Activated CD4-positive, alpha-beta T cell treated with anti-CD3 and anti-CD28 coated beads, Interleukin-2, amount 50 U/mL, for 24 hours (primary cell): ENCODE measurements around the gene ATP8B1.
"Not testable (repeated sequence)": the region's sequence is repeated elsewhere in the genome, so short reads cannot be mapped to it uniquely, and the experiment has no call there.

Experiments
- DNase-seq, 2 donors: peaks; one replicate each; pipeline ENCODE4 v3.0.0-alpha.2; 2020; ENCODE audit warnings: low read depth in 1 of 2, low spot score in 1 of 2

The ATP8B1 gene

DNA sequence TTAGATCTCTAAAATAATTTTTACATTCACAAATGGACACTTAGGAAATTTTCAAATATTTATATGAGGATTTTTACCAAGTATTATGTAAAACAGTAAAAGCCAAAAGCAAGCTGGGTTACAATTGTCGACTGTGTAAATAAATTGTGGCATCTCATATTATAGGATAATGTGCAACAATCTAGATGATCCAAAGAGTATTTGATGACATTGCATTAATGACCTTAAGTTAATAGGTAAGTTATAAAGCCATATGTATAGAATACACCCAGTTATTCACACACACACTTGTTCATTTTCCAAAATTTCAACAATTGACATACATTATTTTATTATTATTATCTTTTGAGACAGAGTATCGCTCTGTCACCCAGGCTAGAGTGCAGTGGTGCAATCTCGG lies 69.3 kb downstream of the ATP8B1 start:
- DNase-seq = no peak

DNA sequence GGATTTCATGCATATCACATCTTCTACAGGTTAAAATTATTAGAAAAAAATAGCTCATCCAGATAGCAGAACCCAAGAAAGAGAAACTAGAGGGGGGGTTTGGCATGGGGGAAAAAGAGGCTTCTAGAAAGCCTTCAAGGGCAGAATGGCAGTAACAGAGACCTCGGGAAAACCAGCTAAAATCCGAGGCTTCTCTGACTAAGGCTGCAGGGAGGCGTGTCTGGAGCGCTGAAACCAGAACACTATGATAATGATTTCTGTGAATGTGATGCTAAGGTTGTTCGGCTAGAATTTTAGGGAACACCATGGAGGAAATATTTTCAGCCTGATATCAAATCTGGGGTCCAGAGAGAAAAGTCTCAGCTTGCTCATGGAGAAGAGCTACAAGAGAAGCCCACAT lies 73.0 kb downstream of the ATP8B1 start:
- no peak for DNase-seq

DNA sequence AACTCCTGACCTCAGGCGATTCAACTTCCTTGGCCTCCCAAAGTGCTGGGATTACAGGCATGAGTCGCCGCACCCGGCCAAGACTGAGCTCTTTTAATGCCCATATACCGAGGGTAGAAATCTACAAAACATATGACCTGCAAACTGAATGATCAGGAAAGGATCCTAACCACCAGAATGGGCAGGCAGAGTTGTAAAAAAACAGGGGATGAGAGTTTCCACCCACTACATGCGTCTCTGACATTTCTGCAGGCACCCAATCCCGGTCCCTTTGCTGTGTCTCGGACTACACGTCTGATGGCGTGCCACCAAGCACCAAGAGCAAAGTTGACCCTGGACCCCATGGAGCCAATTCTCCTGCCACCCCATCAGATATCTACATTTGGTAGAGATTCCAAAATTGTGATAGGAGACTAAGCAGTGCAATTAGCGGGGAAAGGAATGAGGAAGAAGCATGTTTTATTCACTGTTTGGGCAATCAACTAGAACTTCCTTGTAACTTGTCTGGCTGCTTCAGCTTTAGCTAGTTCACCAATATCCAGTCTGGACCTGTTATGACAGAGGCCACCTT lies 74.1 kb downstream of the ATP8B1 start:
- no peak for DNase-seq

DNA sequence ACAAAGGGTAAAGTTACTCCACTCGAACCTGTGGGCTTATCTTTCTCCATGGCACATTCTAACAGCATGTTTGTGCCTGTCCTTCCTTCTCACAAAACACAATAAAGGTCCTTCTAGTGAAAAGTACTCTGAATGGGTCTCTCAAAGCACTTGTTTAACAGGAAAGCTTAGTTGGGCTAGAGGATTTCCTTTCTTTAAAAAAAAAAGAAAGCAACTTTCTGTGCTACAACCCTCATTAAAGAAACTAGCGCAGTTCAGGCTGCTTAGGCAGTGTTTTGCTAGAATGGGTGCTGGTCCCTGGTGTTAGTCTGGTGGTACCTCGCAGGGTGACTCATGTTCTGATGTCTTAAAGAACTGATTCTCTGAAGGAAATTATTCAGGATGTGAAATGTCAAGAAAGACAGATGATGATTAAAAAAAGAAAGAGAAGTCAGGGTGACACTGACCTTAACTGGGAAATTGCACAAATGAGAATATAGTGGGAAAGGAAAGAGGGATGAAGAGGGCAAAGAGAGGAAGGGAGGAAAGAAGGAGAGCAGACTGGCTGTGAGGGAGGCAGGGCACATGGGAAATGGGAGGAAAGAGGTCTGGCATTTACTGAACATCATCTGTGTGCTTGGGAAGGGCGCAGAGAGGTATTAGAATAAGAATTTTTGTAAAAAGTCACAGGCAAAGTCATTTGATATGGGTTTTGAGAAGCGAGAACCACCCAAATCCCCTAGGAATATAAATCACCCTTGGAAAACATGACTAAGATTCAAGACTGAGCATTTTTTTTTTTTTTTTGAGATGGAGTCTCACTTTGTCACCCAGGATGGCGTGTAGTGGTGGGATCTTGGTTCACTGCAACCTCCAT lies 74.9 kb downstream of the ATP8B1 start:
- DNase-seq = no peak

DNA sequence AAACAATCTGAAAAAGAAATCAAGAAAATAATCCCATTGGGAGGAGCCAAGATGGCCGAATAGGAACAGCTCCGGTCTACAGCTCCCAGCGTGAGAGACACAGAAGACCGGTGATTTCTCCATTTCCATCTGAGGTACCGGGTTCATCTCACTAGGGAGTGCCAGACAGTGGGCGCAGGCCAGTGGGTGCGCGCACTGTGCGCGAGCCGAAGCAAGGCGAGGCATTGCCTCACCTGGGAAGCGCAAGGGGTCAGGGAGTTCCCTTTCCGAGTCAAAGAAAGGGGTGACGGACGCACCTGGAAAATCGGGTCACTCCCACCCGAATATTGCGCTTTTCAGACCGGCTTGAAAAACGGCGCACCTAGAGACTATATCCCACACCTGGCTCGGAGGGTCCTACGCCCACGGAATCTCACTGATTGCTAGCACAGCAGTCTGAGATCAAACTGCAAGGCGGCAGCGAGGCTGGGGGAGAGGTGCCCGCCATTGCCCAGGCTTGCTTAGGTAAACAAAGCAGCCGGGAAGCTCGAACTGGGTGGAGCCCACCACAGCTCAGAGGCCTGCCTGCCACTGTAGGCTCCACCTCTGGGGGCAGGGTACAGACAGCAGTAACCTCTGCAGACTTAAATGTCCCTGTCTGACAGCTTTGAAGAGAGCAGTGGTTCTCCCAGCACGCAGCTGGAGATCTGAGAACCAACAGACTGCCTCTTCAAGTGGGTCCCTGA lies 83.7 kb downstream of the ATP8B1 start:
- DNase-seq = not testable (repeated sequence)

DNA sequence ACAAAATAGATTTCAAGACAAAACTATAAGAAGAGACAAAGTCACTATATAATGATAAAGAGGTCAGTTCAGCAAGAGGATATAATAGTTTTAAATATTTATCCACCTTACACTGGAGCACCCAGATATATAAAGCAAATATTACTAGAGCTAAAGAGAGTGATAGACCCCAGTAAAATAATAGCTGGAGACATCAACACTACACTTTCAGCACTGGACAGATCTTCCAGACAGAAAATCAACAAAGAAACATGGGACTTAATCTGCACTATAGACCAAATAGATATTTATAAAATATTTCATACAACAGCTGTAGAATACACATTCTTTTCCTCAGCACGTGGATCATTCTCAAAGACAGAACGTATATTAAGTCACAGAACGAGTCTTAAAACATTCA lies 86.6 kb downstream of the ATP8B1 start:
- DNase-seq = no peak

DNA sequence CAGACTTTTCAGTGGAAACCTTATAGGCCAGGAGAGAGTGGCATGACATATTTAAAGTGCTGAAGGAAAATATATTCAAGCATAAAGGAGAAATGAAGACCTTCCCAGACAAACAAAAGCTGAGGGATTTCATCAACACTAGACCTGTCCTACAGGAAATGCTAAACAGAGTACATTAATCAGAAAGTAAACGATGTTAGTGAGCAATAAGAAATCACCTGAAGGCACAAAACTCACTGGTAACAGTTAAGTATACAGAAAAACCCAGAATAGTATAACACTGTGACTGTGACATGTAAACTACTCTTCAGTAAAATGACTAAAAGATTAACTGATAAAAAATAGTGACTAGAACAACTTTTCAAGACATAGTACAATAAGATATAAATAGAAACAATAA lies 87.4 kb downstream of the ATP8B1 start:
- no peak for DNase-seq

DNA sequence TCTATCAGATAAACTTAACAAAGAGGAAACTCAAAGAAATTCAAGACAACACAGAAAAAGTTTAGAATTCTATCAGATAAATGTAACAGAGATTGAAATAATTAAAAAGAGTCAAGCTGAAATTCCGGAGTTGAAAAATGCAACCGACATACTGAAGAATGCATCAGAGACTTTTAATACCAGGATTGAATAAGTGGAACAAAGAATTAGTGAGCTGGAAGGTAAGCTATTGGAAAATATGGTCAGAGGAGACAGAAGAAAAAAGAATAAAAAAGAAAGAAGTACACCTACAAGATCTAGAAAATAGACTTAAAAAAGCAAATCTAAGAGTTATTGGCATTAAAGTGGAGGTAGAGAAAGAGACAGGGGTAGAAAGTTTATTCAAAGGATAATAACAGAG lies 88.0 kb downstream of the ATP8B1 start:
- no peak for DNase-seq

DNA sequence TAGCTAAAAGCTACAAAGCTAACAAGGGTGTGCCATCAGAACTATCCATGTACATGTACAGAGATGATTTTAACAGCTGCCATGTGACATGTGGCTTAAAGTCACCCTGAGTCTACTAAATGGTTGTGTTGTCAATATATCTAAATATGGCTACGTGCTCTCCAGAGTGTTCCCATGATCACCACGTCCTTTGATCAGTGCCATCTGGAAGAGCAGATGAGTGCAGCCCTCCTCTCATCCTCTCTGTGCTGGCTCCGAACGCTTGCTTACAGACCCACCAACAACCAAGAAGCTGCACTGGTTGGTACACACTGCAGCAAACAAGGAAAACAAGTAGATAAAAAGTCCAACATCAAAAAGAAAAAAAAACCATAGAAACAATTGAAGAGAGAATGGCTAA lies 92.9 kb downstream of the ATP8B1 start:
- DNase-seq = no peak

DNA sequence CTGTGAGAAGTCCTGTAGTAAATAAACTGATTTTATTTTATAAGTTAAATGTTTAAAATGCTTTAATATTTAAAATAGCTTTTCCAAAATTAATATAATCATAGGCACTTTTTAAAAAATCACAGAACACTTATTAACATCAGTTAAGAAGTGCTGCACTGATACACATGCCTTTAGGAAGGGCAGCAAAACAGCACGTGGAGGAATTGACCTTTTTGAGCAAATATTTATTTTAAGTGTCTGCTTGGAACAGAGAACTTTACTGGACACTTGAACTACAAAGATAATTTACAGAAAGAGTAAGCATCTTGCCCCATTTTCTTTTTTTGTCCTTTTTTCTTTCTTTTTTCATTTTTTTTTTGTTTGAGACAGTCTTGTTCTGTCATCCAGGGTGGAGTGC lies 93.8 kb downstream of the ATP8B1 start:
- no peak for DNase-seq

DNA sequence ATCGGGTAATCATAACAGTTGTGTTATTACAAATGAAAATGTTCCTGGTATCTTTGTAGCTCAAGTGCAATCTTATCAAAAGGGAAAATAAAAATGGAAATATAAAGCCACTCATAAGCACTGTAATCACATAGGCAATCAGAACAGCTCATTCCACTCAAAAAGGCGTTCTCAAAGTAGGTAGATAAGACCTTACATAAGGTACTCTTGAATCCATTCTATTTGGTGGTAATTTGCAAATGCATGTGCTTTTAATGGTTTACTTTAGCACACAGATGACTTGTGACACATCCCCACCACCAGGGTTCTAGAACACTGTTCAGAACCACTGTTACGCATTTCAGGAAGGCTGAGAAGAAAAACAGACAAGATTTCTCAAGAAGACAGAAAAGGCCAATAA lies 94.8 kb downstream of the ATP8B1 start:
- no peak for DNase-seq

DNA sequence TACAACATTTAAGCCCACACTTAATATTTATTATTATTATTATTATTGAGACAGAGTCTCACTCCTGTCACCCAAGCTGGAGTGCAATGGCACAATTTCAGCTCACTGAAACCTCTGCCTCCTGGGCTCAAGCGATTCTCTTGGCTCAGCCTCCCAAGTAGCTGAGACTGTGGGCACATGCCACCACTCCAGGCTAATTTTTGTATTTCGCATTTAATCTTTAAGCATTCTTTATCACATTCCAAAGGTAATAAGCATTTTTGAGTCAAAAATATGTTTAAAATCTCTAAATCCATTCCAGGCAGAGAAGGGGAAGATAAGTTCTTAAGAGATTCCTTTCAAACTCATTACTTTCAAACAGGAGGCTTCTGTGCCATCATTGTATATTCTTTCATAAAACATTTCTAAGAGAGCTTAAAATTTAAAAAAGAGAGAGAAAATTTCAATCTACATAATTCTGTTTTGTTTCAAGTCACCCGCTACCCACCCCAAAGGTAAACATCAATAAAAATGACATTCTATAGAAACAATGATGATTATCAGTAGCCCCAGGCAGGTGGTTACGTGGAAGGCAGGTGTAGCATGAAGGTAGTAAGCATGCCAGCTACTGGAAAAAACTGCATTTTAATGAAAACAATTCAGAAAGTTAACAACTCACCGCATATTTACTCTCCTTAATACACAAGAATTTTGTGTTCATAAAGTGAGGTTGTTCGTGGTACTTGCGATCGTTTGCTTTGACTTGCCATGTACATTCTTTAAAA lies 97.1 kb downstream of the ATP8B1 start:
- no peak for DNase-seq

DNA sequence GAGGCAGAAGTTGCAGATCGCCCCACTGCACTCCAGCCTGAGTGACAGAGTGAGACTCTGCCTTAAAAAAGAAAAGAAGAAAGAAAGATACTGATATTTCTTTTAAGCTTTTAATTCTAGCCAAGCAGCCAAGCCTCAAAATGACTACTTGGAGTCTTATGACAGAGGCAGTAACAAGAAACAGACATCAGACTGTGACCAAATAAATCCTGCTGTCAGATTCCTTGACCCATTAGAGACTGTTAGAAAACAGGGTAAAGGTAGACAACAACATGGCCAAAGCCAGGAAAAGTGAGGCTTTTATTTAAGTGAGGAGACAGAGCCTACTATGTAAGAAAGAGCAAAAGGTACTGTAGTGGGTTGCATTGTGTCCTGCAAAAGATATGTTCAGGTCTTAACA lies 98.1 kb downstream of the ATP8B1 start:
- DNase-seq = no peak

DNA sequence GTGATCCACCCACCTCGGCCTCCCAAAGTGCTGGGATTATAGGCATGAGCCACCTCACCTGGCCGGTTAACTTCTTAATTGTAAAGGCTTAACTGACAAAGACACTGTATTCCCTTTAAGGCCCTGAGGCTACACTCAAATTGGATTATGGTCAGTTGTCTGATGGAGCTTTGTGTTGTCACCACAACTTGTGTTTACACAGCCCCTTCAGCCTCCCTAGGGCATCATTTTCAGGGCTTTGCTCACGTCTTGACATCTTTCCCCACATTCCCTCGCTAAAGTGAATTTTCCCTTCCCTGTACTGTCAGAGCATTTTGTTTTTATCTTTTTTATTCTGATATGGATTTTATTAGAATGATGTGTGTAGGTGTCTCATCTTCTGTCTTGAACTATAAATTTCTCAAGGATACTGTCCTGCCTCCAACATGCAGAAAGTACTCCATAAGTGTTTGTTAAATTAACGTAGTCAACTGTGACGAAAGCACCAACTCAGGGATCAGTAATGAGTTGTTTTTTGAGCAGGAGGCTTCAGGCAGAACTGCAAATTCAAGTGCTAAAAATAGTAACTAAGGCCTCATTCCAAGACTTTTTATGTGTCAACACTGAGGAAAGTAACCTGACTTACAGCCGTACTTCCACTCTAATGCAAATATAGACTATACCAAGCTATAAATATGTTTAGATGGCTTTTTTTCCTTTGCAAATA lies 104.4 kb downstream of the ATP8B1 start:
- DNase-seq = no peak

DNA sequence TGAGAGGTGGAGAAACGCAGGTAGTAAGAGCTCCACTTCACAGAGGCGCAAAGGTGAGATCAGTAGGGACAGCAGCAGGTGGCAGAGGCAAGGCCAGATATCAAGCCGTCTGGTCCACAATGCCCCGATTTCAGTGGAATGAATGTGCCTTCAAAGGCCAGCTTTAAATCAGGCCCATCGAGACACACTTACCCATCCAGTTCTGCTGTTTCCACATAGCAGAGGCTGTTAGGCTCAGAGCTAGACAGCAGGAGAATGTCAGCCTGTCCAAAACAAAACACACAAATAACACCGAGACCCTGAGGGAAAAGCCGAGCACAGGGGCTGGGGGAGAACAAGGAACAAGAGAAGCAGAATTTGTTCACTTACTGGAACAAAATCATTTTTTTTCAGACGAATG lies 105.7 kb downstream of the ATP8B1 start:
- no peak for DNase-seq

DNA sequence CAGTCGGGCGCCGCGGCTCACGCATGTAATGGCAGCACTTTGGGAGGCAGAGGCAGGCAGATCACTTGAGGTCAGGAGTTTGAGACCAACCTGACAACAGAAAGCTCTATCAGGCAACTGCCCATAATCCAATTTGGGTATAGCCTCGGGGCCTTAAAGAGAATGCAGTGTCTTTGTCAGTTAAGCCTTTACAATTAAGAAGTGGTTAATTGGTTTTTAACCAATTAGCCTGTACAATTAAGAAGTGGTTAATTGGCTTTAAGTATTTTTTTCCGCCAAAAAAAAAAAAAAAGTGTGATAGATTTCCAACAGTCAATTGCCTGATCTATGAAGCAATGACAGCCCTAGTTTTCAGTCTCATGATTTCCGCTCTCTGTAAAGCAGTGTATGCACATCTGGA lies 106.8 kb downstream of the ATP8B1 start:
- DNase-seq = no peak

DNA sequence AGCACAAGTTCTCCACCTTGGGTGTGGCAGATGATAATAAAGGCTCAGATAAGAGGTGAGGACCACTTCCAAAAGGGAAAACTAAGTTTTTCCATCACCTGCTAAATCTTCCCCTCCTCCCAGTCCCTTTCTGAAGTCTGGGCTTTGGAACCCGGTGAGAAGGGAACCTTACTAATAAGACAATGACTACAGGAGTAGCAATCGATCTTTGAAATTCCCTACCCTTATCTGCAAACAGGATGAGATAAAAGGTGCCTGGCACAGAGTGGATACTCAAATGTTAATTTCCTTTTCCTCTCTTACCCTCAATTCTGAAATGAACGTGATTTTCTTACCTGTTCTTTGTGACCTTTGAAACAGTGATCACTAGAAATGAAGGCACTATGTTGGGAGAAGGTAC lies 111.8 kb downstream of the ATP8B1 start:
- DNase-seq = no peak

DNA sequence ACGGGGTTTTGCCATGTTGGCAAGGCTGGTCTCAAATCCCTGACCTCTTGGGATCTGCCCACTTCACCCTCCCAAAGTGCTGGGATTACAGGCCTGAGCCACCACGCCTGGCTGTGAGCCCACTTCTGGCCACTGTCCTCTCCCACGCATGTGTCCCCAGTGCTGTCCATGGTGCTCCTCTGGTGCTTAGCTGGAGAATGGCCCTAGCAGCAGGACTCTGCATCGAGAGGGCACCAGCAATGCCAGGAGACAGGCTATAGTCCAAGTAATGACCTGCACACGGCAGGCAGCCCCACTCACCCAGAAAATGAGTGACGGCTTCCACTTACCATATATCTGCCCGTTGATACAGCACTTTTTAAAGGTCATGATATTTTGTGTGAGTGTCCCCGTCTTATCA lies 115.1 kb downstream of the ATP8B1 start:
- no peak for DNase-seq

DNA sequence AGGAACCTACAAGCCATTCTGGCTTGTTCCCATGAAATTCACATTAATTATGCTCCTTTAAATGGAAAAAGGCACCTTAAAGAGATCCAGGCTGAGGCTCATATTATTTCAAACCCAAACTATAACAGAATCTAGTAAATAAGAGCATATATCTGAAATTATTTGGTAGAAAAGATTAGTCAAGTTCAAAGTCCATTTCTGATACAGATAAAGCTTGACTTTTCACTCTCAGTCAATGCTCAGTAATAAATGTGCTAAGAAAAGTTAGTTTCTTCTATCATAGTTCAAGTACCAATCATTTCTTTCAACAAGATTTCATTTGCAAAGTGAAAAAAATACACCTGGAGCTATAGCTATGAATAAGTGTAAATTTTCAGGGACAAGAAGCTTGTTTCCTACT lies 119.6 kb downstream of the ATP8B1 start:
- DNase-seq = no peak

DNA sequence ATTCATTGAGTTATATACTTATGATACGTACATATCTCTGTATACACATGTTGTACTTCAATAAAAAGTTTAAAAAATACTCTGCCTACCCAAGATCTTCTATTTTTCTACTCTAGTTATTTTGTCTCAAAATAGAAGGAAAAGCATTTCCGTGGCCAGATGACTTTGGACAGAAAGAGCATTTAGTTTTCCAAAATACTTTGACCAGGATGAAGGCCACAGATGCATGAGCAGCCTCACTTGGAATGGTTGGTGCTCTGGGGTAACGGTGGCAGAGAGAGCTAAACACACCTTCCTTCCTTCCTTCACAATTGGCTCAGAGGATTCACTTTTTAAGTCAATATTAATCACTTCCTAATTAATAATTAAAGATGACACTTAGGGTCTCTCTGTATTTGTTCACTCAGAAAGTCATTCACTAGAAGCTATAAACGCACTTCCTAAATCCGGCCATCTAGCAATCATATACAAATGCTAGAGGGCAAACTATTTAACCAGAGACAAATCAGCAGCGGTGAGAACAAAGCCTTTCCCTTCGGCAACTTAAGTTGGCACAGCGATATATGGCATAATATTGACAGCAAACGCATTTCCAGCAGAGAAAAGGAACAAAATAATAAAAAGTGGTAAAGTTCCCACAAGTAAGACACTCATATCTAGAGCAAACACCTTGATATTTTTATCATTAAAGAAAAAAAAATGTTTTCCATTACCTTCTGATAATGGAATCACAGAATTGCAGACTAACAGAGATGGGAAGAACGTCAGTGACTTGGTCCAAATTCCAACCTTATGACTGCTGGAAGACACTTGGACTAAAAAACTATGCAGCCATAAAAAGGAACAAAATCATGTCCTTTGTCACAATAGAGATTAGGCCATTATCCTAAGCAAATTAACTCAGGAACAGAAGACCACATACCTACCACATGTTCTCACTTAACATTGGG lies 125.6 kb downstream of the ATP8B1 start:
- no peak for DNase-seq
